Spleen (tissue), 11 donors: ENCODE measurements around the gene HIC1. TPM values are rescaled to one million over a fixed set of nuclear protein-coding genes. Genes with fewer than 3 reads are reported as not detected.

Experiments
- DNase-seq: peaks from one replicate; pipeline ENCODE4 v3.0.0-alpha.2; 2020
- H3K27ac ChIP-seq, 8 donors: fragments of 200-600 bp; sonication (generic) in 7 of 8; 1 replicate in 4 of 8; 2 replicates in 4 of 8; pipeline versions ENCODE4 v1.5.0 to v1.8.0; 2016 to 2021; ENCODE audit warnings: inconsistent platforms in 4 of 8, mild to moderate bottlenecking in 4 of 8, moderate library complexity in 1 of 8
- H3K27me3 ChIP-seq, 7 donors: fragments of 200-600 bp; sonication (generic) in 6 of 7; replicated peaks in 1 of 7; 1 replicate in 4 of 7; 2 replicates in 3 of 7; pipeline versions ENCODE4 v1.5.0 to v1.8.0; 2016 to 2021; ENCODE audit warnings: inconsistent platforms in 3 of 7, mild to moderate bottlenecking in 1 of 7
- H3K36me3 ChIP-seq, 6 donors: fragments of 200-600 bp; sonication (generic) in 5 of 6; 1 replicate in 4 of 6; 2 replicates in 2 of 6; pipeline versions ENCODE4 v1.5.0 to v1.8.0; 2016 to 2021; ENCODE audit warnings: inconsistent platforms in 2 of 6
- H3K4me1 ChIP-seq, 6 donors: fragments of 200-600 bp; sonication (generic) in 5 of 6; 1 replicate in 3 of 6; 2 replicates in 3 of 6; pipeline versions ENCODE4 v1.5.0 to v1.8.0; 2016 to 2021; ENCODE audit warnings: inconsistent platforms in 3 of 6
- H3K4me3 ChIP-seq, 8 donors: fragments of 200-600 bp; sonication (generic) in 7 of 8; 1 replicate in 4 of 8; 2 replicates in 4 of 8; pipeline versions ENCODE4 v1.5.0 to v1.8.0; 2016 to 2021; ENCODE audit warnings: inconsistent platforms in 4 of 8, mild to moderate bottlenecking in 4 of 8, moderate library complexity in 2 of 8
- H3K9me3 ChIP-seq, 8 donors: fragments of 200-600 bp; sonication (generic) in 7 of 8; 1 replicate in 4 of 8; 2 replicates in 4 of 8; pipeline versions ENCODE4 v1.5.0 to v1.8.0; 2016 to 2021; ENCODE audit warnings: inconsistent platforms in 4 of 8
- POLR2A ChIP-seq, 3 donors: fragments of 450-650 bp; IDR thresholded peaks; one replicate each; pipeline ENCODE4 v1.5.1; 2017; ENCODE audit warnings: antibody characterized with exemption in 3 of 3, mild to moderate bottlenecking in 1 of 3
- POLR2AphosphoS5 ChIP-seq, 3 donors: sonication (generic); formaldehyde crosslinking; IDR thresholded peaks; one replicate each; pipeline ENCODE4 v1.5.1; 2017; ENCODE audit warnings: antibody characterized with exemption in 3 of 3
- WGBS, 5 donors: extraction: QIAGEN DNeasy Blood & Tissue Kit in 3 of 5; methylation state at CpG; one replicate each; pipeline versions ENCODE4 v1.1.5 to v1.1.7; 2013 to 2018; 5-methylcytosine and 5-hydroxymethylcytosine counted together
- intact Hi-C: fragments of 100-400 bp; cut with DNase I; formaldehyde crosslinking; loops from one replicate; pipeline ENCODE4 v1.15.0; 2023; ENCODE audit warnings: low total_unique reads
- polyA plus RNA-seq, 3 donors: library from polyadenylated mRNA; stranded (reverse); fragments of 200-250 nt; gene quantifications; one replicate each; pipeline ENCODE4 v1.2.1, GENCODE V29; 2013
- total RNA-seq, 7 donors: library from RNA; depleted of rRNA in 3 of 7; stranded (reverse); fragments of >200 nt in 3 of 7; fragmentation: NEBNext Ultra II Directional in 4 of 7; extraction: Animal tissue kit (Norgen Biotek cat#: 25700) in 4 of 7; gene quantifications; one replicate each; pipeline versions ENCODE4 v1.1.0 to v1.2.1, GENCODE V29; 2016 to 2021
- TF ChIP-seq, protein P1 (sequence below), 11 experiments: fragments of 200-600 bp in 7 of 11; fragments of 450-650 bp in 4 of 11; sonication (generic) in 4 of 11; IDR thresholded peaks in 8 of 11; conservative IDR thresholded peaks in 3 of 11; 1 replicate in 7 of 11; 2 replicates in 4 of 11; pipeline versions ENCODE4 v1.4.0 to v1.8.0; 2016 to 2021; ENCODE audit warnings: antibody characterized with exemption in 11 of 11, inconsistent platforms in 4 of 11, mild to moderate bottlenecking in 1 of 11
- donor health status: healthy with polysubstance abuse.
- donor health status: DM: no; HTN: no; CAD: no; lungs with moderate emphysema.
- donor health status: DM: no; HTN: no; CAD: no.
- donor health status: Bipolar disorder and iron deficiency.
- donor health status: healthy.
- donor health status: DM: no; HTN: no; CAD: no.
- donor health status: DM: yes; HTN: yes; CAD: no.

Gene HIC1
- total and polyA plus RNA-seq, 10 donors, result 1.3 to 59.6 (median 17.9) TPM

- H3K4me1 ChIP-seq, result peaks cover 48 to 92% (median 81%) of the 10 kb centered on the region in 6 donors
Measured at GRCh38 chr17:2056206-2057174, 1.6 kb downstream of the HIC1 start.

DNA sequence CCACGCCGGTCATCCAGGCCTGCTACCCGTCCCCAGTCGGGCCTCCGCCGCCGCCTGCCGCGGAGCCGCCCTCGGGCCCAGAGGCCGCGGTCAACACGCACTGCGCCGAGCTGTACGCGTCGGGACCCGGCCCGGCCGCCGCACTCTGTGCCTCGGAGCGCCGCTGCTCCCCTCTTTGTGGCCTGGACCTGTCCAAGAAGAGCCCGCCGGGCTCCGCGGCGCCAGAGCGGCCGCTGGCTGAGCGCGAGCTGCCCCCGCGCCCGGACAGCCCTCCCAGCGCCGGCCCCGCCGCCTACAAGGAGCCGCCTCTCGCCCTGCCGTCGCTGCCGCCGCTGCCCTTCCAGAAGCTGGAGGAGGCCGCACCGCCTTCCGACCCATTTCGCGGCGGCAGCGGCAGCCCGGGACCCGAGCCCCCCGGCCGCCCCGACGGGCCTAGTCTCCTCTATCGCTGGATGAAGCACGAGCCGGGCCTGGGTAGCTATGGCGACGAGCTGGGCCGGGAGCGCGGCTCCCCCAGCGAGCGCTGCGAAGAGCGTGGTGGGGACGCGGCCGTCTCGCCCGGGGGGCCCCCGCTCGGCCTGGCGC lies 2.4 kb downstream of the HIC1 start:
- H3K9me3 ChIP-seq, result no peaks in the 10 kb centered on the region
- 21 to 75% (median 32%) methylated on average over 34 to 81 of the region's 81 CpGs for WGBS, 5 donors
- DNase-seq, result no peak
- peaks cover 48 to 93% (median 78%) of the 10 kb centered on the region in 6 donors for H3K4me1 ChIP-seq
- intact Hi-C loops, result loop anchor here (10.0 kb wide), 1 partner anchor 228 kb away; no protein-coding TSS in a partner anchor
- peak overlapping the region; percentile 35 to 89 (median 86) for H3K27ac ChIP-seq
- TF ChIP-seq POLR2AphosphoS5 (IDR thresholded peaks at IDR 0.05), result no peak
- TF ChIP-seq POLR2A (IDR thresholded peaks at IDR 0.05), result no peak
- TF ChIP-seq, protein P1, sequence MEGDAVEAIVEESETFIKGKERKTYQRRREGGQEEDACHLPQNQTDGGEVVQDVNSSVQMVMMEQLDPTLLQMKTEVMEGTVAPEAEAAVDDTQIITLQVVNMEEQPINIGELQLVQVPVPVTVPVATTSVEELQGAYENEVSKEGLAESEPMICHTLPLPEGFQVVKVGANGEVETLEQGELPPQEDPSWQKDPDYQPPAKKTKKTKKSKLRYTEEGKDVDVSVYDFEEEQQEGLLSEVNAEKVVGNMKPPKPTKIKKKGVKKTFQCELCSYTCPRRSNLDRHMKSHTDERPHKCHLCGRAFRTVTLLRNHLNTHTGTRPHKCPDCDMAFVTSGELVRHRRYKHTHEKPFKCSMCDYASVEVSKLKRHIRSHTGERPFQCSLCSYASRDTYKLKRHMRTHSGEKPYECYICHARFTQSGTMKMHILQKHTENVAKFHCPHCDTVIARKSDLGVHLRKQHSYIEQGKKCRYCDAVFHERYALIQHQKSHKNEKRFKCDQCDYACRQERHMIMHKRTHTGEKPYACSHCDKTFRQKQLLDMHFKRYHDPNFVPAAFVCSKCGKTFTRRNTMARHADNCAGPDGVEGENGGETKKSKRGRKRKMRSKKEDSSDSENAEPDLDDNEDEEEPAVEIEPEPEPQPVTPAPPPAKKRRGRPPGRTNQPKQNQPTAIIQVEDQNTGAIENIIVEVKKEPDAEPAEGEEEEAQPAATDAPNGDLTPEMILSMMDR (IDR thresholded peaks at IDR 0.05 in 8 of 11, conservative IDR thresholded peaks at IDR 0.05 in 3 of 11), result no peak
- peaks cover 0 to 52% (median 7%) of the 10 kb centered on the region in 6 donors for H3K36me3 ChIP-seq
- peak overlapping the region in 5 of 8 donors; percentile 46 to 78 (median 58) for H3K4me3 ChIP-seq
- H3K27me3 ChIP-seq, result peaks cover 0 to 65% (median 26%) of the 10 kb centered on the region in 7 donors

More at GRCh38 chr17:2056206-2057174, 1.6 kb downstream of the HIC1 start:
- 12 to 25% (median 19%) methylated on average over 24 to 85 of the region's 85 CpGs for WGBS, 5 donors
- peak; percentile 90 for DNase-seq
- Histone ChIP-seq H3K27me3 (peaks cover 0 to 73% (median 33%) of the 10 kb centered on the region in 7 donors), H3K9me3 (no peaks in the 10 kb centered on the region), H3K4me3 (peak overlapping the region; percentile 33 to 78 (median 52)), H3K27ac (peak overlapping the region in 7 of 8 donors; percentile 85 to 89 (median 87)), H3K36me3 (peaks cover 0 to 45% (median 6%) of the 10 kb centered on the region in 6 donors)
- TF ChIP-seq, protein P1 (IDR thresholded peaks at IDR 0.05 in 8 of 11, conservative IDR thresholded peaks at IDR 0.05 in 3 of 11), result no peak
- TF ChIP-seq POLR2A (IDR thresholded peaks at IDR 0.05) (no peak), POLR2AphosphoS5 (IDR thresholded peaks at IDR 0.05) (peak in 2 of 3 donors; percentile 43 to 67)
- intact Hi-C loops, result loop anchor here (10.0 kb wide), 1 partner anchor 228 kb away; no protein-coding TSS in a partner anchor

GRCh38 chr17:2057760-2058585 lies 3.1 kb downstream of the HIC1 start:
- TF ChIP-seq POLR2A (IDR thresholded peaks at IDR 0.05) (no peak), POLR2AphosphoS5 (IDR thresholded peaks at IDR 0.05) (peak in 2 of 3 donors; percentile 36 to 63)
- peaks cover 47 to 99% (median 81%) of the 10 kb centered on the region in 6 donors for H3K4me1 ChIP-seq
- peaks cover 0 to 58% (median 7%) of the 10 kb centered on the region in 6 donors for H3K36me3 ChIP-seq
- WGBS, 5 donors, result 44 to 53% (median 50%) methylated on average over 68 to 98 of the region's 98 CpGs
- H3K27ac ChIP-seq, result peak overlapping the region; percentile 15 to 89 (median 86)
- peak; percentile 80 for DNase-seq
- intact Hi-C loops, result loop anchor here (10.0 kb wide), 1 partner anchor 227 kb away; no protein-coding TSS in a partner anchor
- peaks cover 0 to 64% (median 26%) of the 10 kb centered on the region in 7 donors for H3K27me3 ChIP-seq
- H3K9me3 ChIP-seq, result no peaks in the 10 kb centered on the region
- peak overlapping the region in 5 of 8 donors; percentile 40 to 78 (median 58) for H3K4me3 ChIP-seq
